TTC549 (cell line): ENCODE data around the gene SPIRE1.
"Not testable (repeated sequence)": the region's sequence is repeated elsewhere in the genome, so short reads cannot be mapped to it uniquely, and the experiment has no call there.

ENCODE experiments used
- FAIRE-seq: peaks from 2 replicates; lab custom pipeline; 2012; peaks lifted over from hg19 to GRCh38; lab: Jason Lieb, UNC

Gene SPIRE1

GRCh38 chr18:12552879-12553242, 105.0 kb downstream of the SPIRE1 start:
- no peak for FAIRE-seq

DNA sequence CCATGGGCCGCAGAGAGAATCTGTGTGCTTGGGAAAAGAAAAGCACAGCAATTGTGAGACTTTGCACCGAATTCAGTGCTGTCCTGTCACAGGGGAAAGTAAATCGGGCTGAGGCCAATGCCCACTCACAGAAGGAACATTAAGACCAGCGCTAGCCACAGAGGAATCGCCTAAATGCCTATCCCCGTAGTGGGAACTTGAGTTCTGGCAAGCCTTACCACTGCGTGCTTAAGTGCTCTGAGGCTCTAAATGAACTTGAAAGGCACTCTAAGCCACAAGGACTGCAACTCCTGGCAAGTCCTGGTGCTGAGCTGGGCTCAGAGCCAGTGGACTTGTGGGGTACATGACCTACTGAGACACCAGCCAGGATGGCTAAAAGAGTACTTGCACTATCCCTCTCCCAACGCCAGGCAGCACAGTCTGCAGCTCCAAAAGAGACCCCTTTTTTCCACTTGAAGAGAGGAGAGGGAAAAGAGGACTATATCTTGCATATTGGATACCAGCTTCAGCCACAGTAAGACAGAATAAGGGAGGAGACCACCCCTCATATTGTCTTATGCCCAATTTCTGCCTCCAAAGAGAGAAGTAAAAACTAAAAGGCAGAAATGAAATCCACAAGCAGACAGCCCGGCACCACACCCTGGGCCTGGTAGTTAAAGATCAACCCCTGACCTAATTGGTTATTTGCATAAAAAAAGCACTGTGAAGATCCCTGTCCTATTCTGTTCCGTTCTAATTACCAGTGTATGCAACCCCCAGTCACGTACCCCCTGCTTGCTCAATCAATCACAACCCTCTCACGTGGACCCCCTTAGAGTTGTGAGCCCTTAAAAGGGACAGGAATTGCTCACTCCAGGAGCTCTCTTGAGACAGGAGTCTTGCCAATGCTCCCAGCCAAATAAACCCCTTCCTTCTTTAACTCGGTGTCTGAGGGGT, 105.7 kb downstream of the SPIRE1 start:
- FAIRE-seq, result not testable (repeated sequence)

- FAIRE-seq, result not testable (repeated sequence)
Measured at GRCh38 chr18:12551466-12551865, 106.4 kb downstream of the SPIRE1 start.

GRCh38 chr18:12543697-12544096, 114.2 kb downstream of the SPIRE1 start:
- FAIRE-seq, result no peak

DNA sequence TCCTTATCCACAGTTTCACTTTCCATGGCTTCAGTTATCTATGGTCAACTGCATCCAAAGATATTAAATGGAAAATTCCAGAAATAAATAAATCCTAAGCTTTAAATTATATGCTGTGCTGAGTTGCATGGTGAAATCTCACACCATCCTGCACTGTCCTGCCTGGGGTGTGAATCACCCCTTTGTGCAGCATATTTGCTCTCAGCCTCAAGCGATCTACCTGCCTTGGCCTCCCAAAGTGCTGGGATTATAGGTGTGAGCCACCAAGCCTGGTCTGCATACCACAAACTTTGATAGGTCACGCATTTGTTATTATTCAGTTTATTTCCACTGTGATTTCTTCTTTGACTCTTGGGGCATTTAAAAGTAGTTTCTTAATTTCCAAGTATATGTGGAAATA, 117.2 kb downstream of the SPIRE1 start:
- no peak for FAIRE-seq

GRCh38 chr18:12539158-12539557, 118.7 kb downstream of the SPIRE1 start:
- FAIRE-seq, result not testable (repeated sequence)

GRCh38 chr18:12534820-12535219, 123.1 kb downstream of the SPIRE1 start:
- FAIRE-seq, result no peak

DNA sequence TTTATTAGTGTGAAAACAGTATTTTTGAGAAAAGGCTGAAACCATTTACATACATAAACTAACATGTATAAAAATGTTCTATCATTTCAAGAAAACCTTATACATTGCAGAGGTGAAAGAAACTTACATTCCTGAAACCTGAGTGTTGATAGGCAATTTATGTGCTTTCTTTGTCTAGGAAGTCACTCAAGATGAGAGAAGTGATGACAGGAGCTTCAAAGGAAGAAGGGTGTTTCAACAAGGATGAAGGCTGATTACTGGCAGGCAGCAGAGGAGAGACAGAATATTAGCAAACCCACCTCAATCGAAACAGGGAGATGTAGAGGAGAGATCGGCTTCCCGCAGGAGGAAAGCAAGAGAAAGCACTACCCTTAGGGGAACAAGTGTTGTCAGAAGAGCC, 125.2 kb downstream of the SPIRE1 start:
- no peak for FAIRE-seq

GRCh38 chr18:12531749-12532148, 126.2 kb downstream of the SPIRE1 start:
- no peak for FAIRE-seq

DNA sequence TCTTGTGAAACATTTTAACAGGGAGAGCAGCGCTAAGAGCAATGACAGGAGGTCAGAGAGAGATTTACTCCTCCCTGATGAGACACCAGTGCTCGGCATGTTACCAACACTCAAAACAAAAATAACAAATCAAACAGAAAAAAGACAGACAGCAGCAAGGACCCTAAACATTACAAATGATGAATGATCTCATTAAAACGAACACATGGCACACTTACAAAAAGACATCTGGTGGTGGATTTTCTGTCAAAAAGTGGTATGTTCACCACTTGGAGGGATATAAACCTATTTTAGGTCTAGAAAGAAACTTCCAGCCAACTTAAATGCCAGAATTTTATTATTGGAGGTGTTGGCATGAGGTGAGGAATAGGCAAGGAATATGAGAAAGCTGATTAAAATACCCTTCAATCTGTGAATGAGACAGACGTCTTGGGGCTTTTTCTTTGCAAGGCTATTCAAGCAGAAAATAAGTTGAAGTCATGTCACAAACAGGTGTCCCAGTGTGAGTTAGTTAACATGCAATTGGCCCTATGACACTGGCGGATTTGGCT, 137.4 kb downstream of the SPIRE1 start:
- no peak for FAIRE-seq

GRCh38 chr18:12518832-12519531, 138.9 kb downstream of the SPIRE1 start:
- no peak for FAIRE-seq

DNA sequence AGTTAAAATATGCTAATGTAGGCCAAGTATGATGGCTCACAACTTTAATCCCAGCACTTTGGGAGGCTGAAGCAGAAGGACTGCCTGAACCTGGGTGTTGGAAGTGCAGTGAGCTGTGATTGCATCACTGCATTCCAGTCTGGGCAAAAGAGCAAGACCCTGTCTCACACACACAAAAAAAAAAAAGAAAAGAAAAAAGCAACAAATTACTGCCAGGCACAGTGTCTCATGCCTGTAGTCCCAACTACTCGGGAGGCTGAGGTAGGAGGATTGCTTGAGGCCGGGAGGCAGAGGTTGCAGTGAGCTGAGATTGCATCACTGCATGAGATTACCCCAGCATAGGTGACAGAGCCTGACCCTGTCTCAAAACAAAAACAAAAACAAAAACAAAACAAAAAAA, 139.6 kb downstream of the SPIRE1 start:
- no peak for FAIRE-seq

DNA sequence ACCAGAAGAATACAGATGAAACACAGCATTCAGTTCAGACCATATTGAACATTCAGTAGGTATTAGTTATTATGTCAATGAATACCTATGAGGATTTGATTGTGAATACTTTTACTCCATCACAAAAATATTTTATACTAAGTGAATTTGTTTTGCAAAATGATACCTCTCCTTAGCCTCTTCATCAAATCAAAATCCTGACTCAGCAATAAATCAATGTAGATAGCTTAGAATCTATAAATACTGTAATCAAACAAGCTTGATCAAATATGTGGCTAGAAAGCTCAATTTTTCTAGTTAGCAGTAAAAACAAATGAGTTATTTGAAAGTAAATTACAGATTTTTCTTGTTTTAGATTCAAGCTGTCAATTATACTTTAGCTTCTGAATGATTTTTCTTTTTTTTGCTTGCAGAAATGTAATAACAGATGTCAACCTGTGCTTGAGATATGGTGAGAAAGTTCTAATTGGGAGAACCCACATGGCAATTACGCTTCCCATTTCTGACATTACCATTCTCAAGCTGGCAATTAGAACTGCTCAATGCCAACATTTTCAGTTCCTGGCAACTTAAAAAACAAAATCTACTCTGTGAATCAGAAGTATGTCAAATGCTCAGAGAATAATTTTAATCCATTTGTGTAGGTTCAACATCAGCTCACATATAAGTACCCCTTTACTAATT, 140.6 kb downstream of the SPIRE1 start:
- FAIRE-seq, result no peak

- FAIRE-seq, result no peak
Measured at GRCh38 chr18:12516049-12516630, 141.8 kb downstream of the SPIRE1 start.

- no peak for FAIRE-seq
Measured at GRCh38 chr18:12515550-12515949, 142.4 kb downstream of the SPIRE1 start.

- FAIRE-seq, result no peak
Measured at GRCh38 chr18:12507007-12507406, 150.9 kb downstream of the SPIRE1 start.

- FAIRE-seq, result no peak
Measured at GRCh38 chr18:12500986-12501385, 156.9 kb downstream of the SPIRE1 start.

DNA sequence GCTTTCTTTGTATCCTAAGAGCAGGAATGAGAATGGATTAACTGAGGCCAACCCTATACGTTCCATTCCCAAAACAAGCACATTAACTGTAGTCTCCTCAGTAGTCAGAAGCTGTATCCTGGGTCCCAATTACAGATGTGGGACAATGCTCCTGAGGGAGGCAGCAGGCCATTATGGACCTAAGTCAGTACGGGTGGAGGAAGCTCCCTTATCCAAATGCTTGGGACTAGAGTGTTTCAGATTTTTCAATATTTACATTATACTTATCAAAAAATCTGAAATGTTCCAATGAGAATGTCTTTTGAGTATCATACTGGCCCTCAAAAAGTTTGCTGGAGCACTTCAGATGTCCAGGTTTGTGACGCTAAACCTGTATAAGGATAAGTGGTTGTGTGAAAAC, 160.1 kb downstream of the SPIRE1 start:
- FAIRE-seq, result no peak

- no peak for FAIRE-seq
Measured at GRCh38 chr18:12497296-12497695, 160.6 kb downstream of the SPIRE1 start.

GRCh38 chr18:12492907-12493306, 165.0 kb downstream of the SPIRE1 start:
- no peak for FAIRE-seq

GRCh38 chr18:12491611-12492435, 166.1 kb downstream of the SPIRE1 start:
- FAIRE-seq, result no peak
